Breast epithelium (tissue), 3 donors: ENCODE data around the gene SIRPD.

ENCODE experiments used
- POLR2A ChIP-seq: fragments of 450-650 bp; IDR thresholded peaks from one replicate; pipeline ENCODE4 v1.6.1; 2016; ENCODE audit warnings: antibody characterized with exemption, mild to moderate bottlenecking, moderate library complexity
- TF ChIP-seq, protein P1 (sequence below), 3 donors: fragments of 450-650 bp; IDR thresholded peaks; one replicate each; pipeline ENCODE4 v1.5.1; 2016 to 2017; ENCODE audit warnings: antibody characterized with exemption in 3 of 3, mild to moderate bottlenecking in 3 of 3, moderate library complexity in 3 of 3

DNA sequence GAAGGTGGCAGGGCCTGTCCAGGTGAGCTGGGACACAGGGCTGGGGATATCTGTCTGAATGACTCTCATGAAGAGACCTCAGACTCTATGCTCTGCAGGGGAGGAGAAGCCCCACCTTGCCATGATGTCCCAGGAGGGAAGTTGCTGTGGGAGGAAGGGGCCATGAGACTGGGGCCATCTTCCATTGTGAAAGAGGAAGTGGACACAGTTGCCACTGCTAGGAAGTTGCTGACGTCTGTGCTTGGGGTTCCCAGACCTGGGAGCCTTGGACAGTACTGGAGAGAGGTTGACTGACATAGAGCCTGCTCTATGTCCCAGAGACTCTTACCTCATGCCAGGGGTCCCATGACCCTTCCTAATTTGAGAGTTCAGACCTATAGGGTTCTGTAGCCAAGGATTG lies 37.8 kb upstream of the SIRPD start:
- TF ChIP-seq, protein P1, sequence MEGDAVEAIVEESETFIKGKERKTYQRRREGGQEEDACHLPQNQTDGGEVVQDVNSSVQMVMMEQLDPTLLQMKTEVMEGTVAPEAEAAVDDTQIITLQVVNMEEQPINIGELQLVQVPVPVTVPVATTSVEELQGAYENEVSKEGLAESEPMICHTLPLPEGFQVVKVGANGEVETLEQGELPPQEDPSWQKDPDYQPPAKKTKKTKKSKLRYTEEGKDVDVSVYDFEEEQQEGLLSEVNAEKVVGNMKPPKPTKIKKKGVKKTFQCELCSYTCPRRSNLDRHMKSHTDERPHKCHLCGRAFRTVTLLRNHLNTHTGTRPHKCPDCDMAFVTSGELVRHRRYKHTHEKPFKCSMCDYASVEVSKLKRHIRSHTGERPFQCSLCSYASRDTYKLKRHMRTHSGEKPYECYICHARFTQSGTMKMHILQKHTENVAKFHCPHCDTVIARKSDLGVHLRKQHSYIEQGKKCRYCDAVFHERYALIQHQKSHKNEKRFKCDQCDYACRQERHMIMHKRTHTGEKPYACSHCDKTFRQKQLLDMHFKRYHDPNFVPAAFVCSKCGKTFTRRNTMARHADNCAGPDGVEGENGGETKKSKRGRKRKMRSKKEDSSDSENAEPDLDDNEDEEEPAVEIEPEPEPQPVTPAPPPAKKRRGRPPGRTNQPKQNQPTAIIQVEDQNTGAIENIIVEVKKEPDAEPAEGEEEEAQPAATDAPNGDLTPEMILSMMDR (IDR thresholded peaks at IDR 0.05): no peak
- no peak for TF ChIP-seq POLR2A
